GM06990 (cell line): ENCODE data around the gene FOXM1.

Source experiments
- DNase-seq: peaks from one replicate; pipeline ENCODE4 v3.0.0-alpha.2; 2011; ENCODE audit not compliant: insufficient read length; ENCODE audit errors: extremely low read depth
- H3K27me3 ChIP-seq: replicated peaks from 2 replicates; pipeline ENCODE4 v1.6.0; 2011; ENCODE audit warnings: low read length; ENCODE audit not compliant: control insufficient read depth, insufficient read depth
- H3K36me3 ChIP-seq: 2 replicates; pipeline ENCODE4 v1.5.1; 2011; ENCODE audit warnings: low read length; ENCODE audit not compliant: control insufficient read depth, insufficient read depth
- H3K4me3 ChIP-seq: replicated peaks from 2 replicates; pipeline ENCODE4 v1.5.1; 2011; ENCODE audit warnings: low read depth, mild to moderate bottlenecking, control low read depth, low read length
- CTCF ChIP-seq: IDR thresholded peaks from 2 replicates; pipeline ENCODE4 v1.5.1; 2011; ENCODE audit warnings: low read length, control low read depth, mild to moderate bottlenecking, inconsistent platforms; ENCODE audit not compliant: insufficient read depth, poor library complexity, severe bottlenecking

The FOXM1 gene

GRCh38 chr12:2860170-2860569 is 16.8 kb downstream of the FOXM1 start:
- H3K36me3 ChIP-seq, result peaks cover 26% of the 10 kb centered on the region
- H3K4me3 ChIP-seq, result no peak overlapping the region
- TF ChIP-seq CTCF, result no peak
- H3K27me3 ChIP-seq, result no peaks in the 10 kb centered on the region
- DNase-seq, result no peak

- H3K27me3 ChIP-seq, result no peaks in the 10 kb centered on the region
- H3K36me3 ChIP-seq, result peaks cover 15% of the 10 kb centered on the region
- no peak for DNase-seq
- no peak overlapping the region for H3K4me3 ChIP-seq
- no peak for TF ChIP-seq CTCF
Observed at GRCh38 chr12:2858944-2859421, 18.0 kb downstream of the FOXM1 start.

GRCh38 chr12:2858334-2858733 is 18.6 kb downstream of the FOXM1 start:
- no peak for TF ChIP-seq CTCF
- Histone ChIP-seq H3K4me3 (no peak overlapping the region), H3K36me3 (peaks cover 15% of the 10 kb centered on the region), H3K27me3 (no peaks in the 10 kb centered on the region)
- DNase-seq, result no peak

GRCh38 chr12:2857576-2857975 is 19.4 kb downstream of the FOXM1 start:
- Histone ChIP-seq H3K36me3 (peaks cover 10% of the 10 kb centered on the region), H3K27me3 (no peaks in the 10 kb centered on the region), H3K4me3 (no peak overlapping the region)
- no peak for DNase-seq
- no peak for TF ChIP-seq CTCF

GRCh38 chr12:2857021-2857431 is 19.9 kb downstream of the FOXM1 start, which contains the start of gene TEX52:
Gene TEX52 (minus strand): TSS chr12:2857039. CDS start chr12:2857026, 13 bp downstream.
- Histone ChIP-seq H3K27me3 (no peaks in the 10 kb centered on the region), H3K4me3 (no peak within 1 kb of the TSS), H3K36me3 (peaks cover 10% of the 10 kb centered on the region)
- DNase-seq, result no peak
- TF ChIP-seq CTCF, result no peak

- DNase-seq, result no peak
- TF ChIP-seq CTCF, result no peak
- Histone ChIP-seq H3K4me3 (no peak overlapping the region), H3K27me3 (no peaks in the 10 kb centered on the region), H3K36me3 (peaks cover 10% of the 10 kb centered on the region)
Observed at GRCh38 chr12:2856051-2856450, 20.9 kb downstream of the FOXM1 start.
